ENCODE measurements around the gene SORCS1.

SORCS1 gene

GRCh38 chr10:106874604-106874889 lies 290.0 kb downstream of the SORCS1 start:
- no peaks in the 10 kb centered on the region for H3K27me3 ChIP-seq (ENCODE audit: low read depth, low read length)
- peaks cover 0 to 14% of the 10 kb centered on the region in 2 donors for H3K9me3 ChIP-seq (ENCODE audit: control insufficient read depth in 1 of 2, low read length in 2 of 2)
- H3K36me3 ChIP-seq (ENCODE audit: control insufficient read depth in 1 of 2, insufficient read depth in 2 of 2, low read length in 2 of 2): no peaks in the 10 kb centered on the region
- no peak overlapping the region for H3K27ac ChIP-seq (ENCODE audit: low read length)
- no peak overlapping the region for H3K4me3 ChIP-seq (ENCODE audit: low read depth in 1 of 2, low read length in 2 of 2)
- no peaks in the 10 kb centered on the region for H3K4me1 ChIP-seq (ENCODE audit: control insufficient read depth in 1 of 2, insufficient read depth in 2 of 2, low read length in 2 of 2)

GRCh38 chr10:106873770-106874603 lies 290.5 kb downstream of the SORCS1 start:
- no peaks in the 10 kb centered on the region for H3K27me3 ChIP-seq (ENCODE audit: low read depth, low read length)
- no peaks in the 10 kb centered on the region for H3K4me1 ChIP-seq (ENCODE audit: control insufficient read depth in 1 of 2, insufficient read depth in 2 of 2, low read length in 2 of 2)
- no peaks in the 10 kb centered on the region for H3K36me3 ChIP-seq (ENCODE audit: control insufficient read depth in 1 of 2, insufficient read depth in 2 of 2, low read length in 2 of 2)
- H3K4me3 ChIP-seq (ENCODE audit: low read depth in 1 of 2, low read length in 2 of 2): no peak overlapping the region
- no peak overlapping the region for H3K27ac ChIP-seq (ENCODE audit: low read length)
- peaks cover 0 to 17% of the 10 kb centered on the region in 2 donors for H3K9me3 ChIP-seq (ENCODE audit: control insufficient read depth in 1 of 2, low read length in 2 of 2)

DNA sequence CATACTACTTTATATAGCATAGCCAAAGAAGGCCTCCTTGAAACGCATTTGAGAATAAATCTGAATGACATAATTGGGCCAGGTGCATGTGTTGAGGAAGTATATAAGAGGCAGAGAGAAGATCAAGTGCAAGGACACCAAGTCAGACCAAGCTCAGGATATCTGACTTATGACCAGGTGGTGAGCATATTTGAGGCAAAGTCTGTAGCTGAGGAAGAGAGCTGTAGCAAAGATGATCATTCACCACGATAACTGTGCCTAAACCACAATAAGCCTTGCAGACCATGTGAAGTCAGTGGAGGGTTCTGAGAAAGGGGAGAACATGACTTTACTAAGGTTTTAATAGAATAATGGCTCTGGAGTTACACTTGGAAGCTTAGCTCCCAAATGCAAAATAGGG lies 292.3 kb downstream of the SORCS1 start:
- Histone ChIP-seq H3K36me3 (ENCODE audit: control insufficient read depth in 1 of 2, insufficient read depth in 2 of 2, low read length in 2 of 2) (no peaks in the 10 kb centered on the region), H3K27ac (ENCODE audit: low read length) (no peak overlapping the region), H3K4me1 (ENCODE audit: control insufficient read depth in 1 of 2, insufficient read depth in 2 of 2, low read length in 2 of 2) (no peaks in the 10 kb centered on the region), H3K9me3 (ENCODE audit: control insufficient read depth in 1 of 2, low read length in 2 of 2) (peaks cover 0 to 17% of the 10 kb centered on the region in 2 donors), H3K27me3 (ENCODE audit: low read depth, low read length) (no peaks in the 10 kb centered on the region), H3K4me3 (ENCODE audit: low read depth in 1 of 2, low read length in 2 of 2) (no peak overlapping the region)

- no peaks in the 10 kb centered on the region for H3K36me3 ChIP-seq (ENCODE audit: control insufficient read depth in 1 of 2, insufficient read depth in 2 of 2, low read length in 2 of 2)
Measured at GRCh38 chr10:106866244-106866845, 298.2 kb downstream of the SORCS1 start.

GRCh38 chr10:106864031-106864430 lies 300.5 kb downstream of the SORCS1 start:
- Histone ChIP-seq H3K36me3 (ENCODE audit: control insufficient read depth in 1 of 2, insufficient read depth in 2 of 2, low read length in 2 of 2) (no peaks in the 10 kb centered on the region), H3K4me1 (ENCODE audit: control insufficient read depth in 1 of 2, insufficient read depth in 2 of 2, low read length in 2 of 2) (no peaks in the 10 kb centered on the region), H3K4me3 (ENCODE audit: low read depth in 1 of 2, low read length in 2 of 2) (no peak overlapping the region), H3K27ac (ENCODE audit: low read length) (no peak overlapping the region), H3K9me3 (ENCODE audit: control insufficient read depth in 1 of 2, low read length in 2 of 2) (no peaks in the 10 kb centered on the region), H3K27me3 (ENCODE audit: low read depth, low read length) (no peaks in the 10 kb centered on the region)

More at GRCh38 chr10:106866244-106866845, 298.2 kb downstream of the SORCS1 start:
- Histone ChIP-seq H3K27me3 (ENCODE audit: low read depth, low read length) (no peaks in the 10 kb centered on the region), H3K4me1 (ENCODE audit: control insufficient read depth in 1 of 2, insufficient read depth in 2 of 2, low read length in 2 of 2) (no peaks in the 10 kb centered on the region), H3K9me3 (ENCODE audit: control insufficient read depth in 1 of 2, low read length in 2 of 2) (peaks cover 0 to 9% of the 10 kb centered on the region in 2 donors), H3K27ac (ENCODE audit: low read length) (no peak overlapping the region), H3K4me3 (ENCODE audit: low read depth in 1 of 2, low read length in 2 of 2) (no peak overlapping the region)

GRCh38 chr10:106863549-106863948 lies 301.0 kb downstream of the SORCS1 start:
- H3K27ac ChIP-seq (ENCODE audit: low read length): no peak overlapping the region
- H3K4me3 ChIP-seq (ENCODE audit: low read depth in 1 of 2, low read length in 2 of 2): no peak overlapping the region
- H3K27me3 ChIP-seq (ENCODE audit: low read depth, low read length): no peaks in the 10 kb centered on the region
- H3K9me3 ChIP-seq (ENCODE audit: control insufficient read depth in 1 of 2, low read length in 2 of 2): no peaks in the 10 kb centered on the region
- no peaks in the 10 kb centered on the region for H3K4me1 ChIP-seq (ENCODE audit: control insufficient read depth in 1 of 2, insufficient read depth in 2 of 2, low read length in 2 of 2)
- no peaks in the 10 kb centered on the region for H3K36me3 ChIP-seq (ENCODE audit: control insufficient read depth in 1 of 2, insufficient read depth in 2 of 2, low read length in 2 of 2)

- no peak overlapping the region for H3K4me3 ChIP-seq (ENCODE audit: low read depth in 1 of 2, low read length in 2 of 2)
- H3K9me3 ChIP-seq (ENCODE audit: control insufficient read depth in 1 of 2, low read length in 2 of 2): no peaks in the 10 kb centered on the region
- H3K27me3 ChIP-seq (ENCODE audit: low read depth, low read length): no peaks in the 10 kb centered on the region
- peaks cover 0 to 3% of the 10 kb centered on the region in 2 donors for H3K4me1 ChIP-seq (ENCODE audit: control insufficient read depth in 1 of 2, insufficient read depth in 2 of 2, low read length in 2 of 2)
- no peak overlapping the region for H3K27ac ChIP-seq (ENCODE audit: low read length)
- H3K36me3 ChIP-seq (ENCODE audit: control insufficient read depth in 1 of 2, insufficient read depth in 2 of 2, low read length in 2 of 2): no peaks in the 10 kb centered on the region
Measured at GRCh38 chr10:106859892-106860652, 304.4 kb downstream of the SORCS1 start.

DNA sequence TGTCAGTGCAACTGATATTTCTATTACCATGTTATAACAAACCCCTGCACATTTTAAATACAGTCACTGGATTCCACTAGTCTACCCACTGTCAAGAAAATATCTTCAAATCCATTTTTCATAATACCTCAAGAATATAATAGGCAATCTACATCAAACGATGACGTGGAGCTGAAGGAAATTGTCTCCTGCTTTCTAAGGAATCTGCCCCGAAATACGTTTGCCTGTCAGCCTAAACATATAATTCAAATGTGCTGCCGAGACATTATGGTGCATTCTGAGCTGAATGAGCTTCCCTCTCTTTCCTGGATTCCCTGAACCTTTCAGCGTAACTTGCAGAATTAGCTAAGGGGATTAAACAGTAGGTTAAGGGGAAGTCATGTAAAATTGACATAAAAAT lies 306.8 kb downstream of the SORCS1 start:
- H3K27me3 ChIP-seq (ENCODE audit: low read depth, low read length): no peaks in the 10 kb centered on the region
- no peak overlapping the region for H3K27ac ChIP-seq (ENCODE audit: low read length)
- H3K36me3 ChIP-seq (ENCODE audit: control insufficient read depth in 1 of 2, insufficient read depth in 2 of 2, low read length in 2 of 2): no peaks in the 10 kb centered on the region
- peaks cover 0 to 5% of the 10 kb centered on the region in 2 donors for H3K9me3 ChIP-seq (ENCODE audit: control insufficient read depth in 1 of 2, low read length in 2 of 2)
- H3K4me3 ChIP-seq (ENCODE audit: low read depth in 1 of 2, low read length in 2 of 2): no peak overlapping the region
- H3K4me1 ChIP-seq (ENCODE audit: control insufficient read depth in 1 of 2, insufficient read depth in 2 of 2, low read length in 2 of 2): peaks cover 0 to 3% of the 10 kb centered on the region in 2 donors

GRCh38 chr10:106857213-106857612 lies 307.3 kb downstream of the SORCS1 start:
- Histone ChIP-seq H3K4me3 (ENCODE audit: low read depth in 1 of 2, low read length in 2 of 2) (no peak overlapping the region), H3K27me3 (ENCODE audit: low read depth, low read length) (no peaks in the 10 kb centered on the region), H3K4me1 (ENCODE audit: control insufficient read depth in 1 of 2, insufficient read depth in 2 of 2, low read length in 2 of 2) (peaks cover 0 to 3% of the 10 kb centered on the region in 2 donors), H3K9me3 (ENCODE audit: control insufficient read depth in 1 of 2, low read length in 2 of 2) (peaks cover 0 to 5% of the 10 kb centered on the region in 2 donors), H3K27ac (ENCODE audit: low read length) (no peak overlapping the region), H3K36me3 (ENCODE audit: control insufficient read depth in 1 of 2, insufficient read depth in 2 of 2, low read length in 2 of 2) (no peaks in the 10 kb centered on the region)

- Histone ChIP-seq H3K36me3 (ENCODE audit: control insufficient read depth in 1 of 2, insufficient read depth in 2 of 2, low read length in 2 of 2) (no peaks in the 10 kb centered on the region), H3K4me1 (ENCODE audit: control insufficient read depth in 1 of 2, insufficient read depth in 2 of 2, low read length in 2 of 2) (no peaks in the 10 kb centered on the region), H3K27ac (ENCODE audit: low read length) (no peak overlapping the region), H3K9me3 (ENCODE audit: control insufficient read depth in 1 of 2, low read length in 2 of 2) (no peaks in the 10 kb centered on the region), H3K27me3 (ENCODE audit: low read depth, low read length) (no peaks in the 10 kb centered on the region), H3K4me3 (ENCODE audit: low read depth in 1 of 2, low read length in 2 of 2) (no peak overlapping the region)
Measured at GRCh38 chr10:106836933-106837663, 327.4 kb downstream of the SORCS1 start.

DNA sequence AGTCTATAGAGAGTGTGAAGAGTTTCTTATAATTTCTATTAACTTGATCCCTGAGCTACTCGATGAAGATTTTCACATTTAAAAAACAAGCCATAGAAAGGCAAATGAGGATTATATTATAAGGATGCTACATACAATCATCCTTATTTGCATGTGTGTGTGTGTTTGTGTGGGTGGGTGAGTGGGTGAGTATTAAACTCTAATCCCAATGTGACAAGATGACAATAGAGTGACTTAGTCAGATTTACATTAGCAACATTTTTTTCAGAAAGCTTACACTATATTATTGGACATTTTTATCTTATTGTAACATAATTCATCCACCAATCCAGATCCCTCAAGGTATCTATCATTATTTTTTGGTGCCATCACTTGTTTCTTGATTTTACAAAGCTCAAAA lies 331.7 kb downstream of the SORCS1 start:
- Histone ChIP-seq H3K4me1 (ENCODE audit: control insufficient read depth in 1 of 2, insufficient read depth in 2 of 2, low read length in 2 of 2) (no peaks in the 10 kb centered on the region), H3K36me3 (ENCODE audit: control insufficient read depth in 1 of 2, insufficient read depth in 2 of 2, low read length in 2 of 2) (no peaks in the 10 kb centered on the region), H3K9me3 (ENCODE audit: control insufficient read depth in 1 of 2, low read length in 2 of 2) (no peaks in the 10 kb centered on the region), H3K27me3 (ENCODE audit: low read depth, low read length) (no peaks in the 10 kb centered on the region), H3K4me3 (ENCODE audit: low read depth in 1 of 2, low read length in 2 of 2) (no peak overlapping the region), H3K27ac (ENCODE audit: low read length) (no peak overlapping the region)
